GM13976 (cell line): ENCODE measurements around the gene OGT.
"Not testable (repeated sequence)": the region's sequence is repeated elsewhere in the genome, so short reads cannot be mapped to it uniquely, and the experiment has no call there.

Source experiments
- DNase-seq: peaks from one replicate; pipeline ENCODE4 v3.0.0; 2012; ENCODE audit warnings: low spot score
- CTCF ChIP-seq: IDR thresholded peaks from 2 replicates; pipeline ENCODE4 v1.5.1; 2012; ENCODE audit warnings: borderline replicate concordance, mild to moderate bottlenecking; ENCODE audit not compliant: insufficient read depth; ENCODE audit errors: extremely low read depth, missing control alignments, control extremely low read depth
- in situ Hi-C: fragments of 300-500 bp; cut with MboI; formaldehyde crosslinking; loops from one replicate; pipeline ENCODE4 v1.12.0; 2022; ENCODE audit warnings: low sequenced_read_pairs, mixed read lengths, inconsistent platforms; ENCODE audit not compliant: unreplicated experiment

Gene OGT

GRCh38 chrX:71563921-71564320, 31.0 kb downstream of the OGT start:
- in situ Hi-C loops: no loop called here
- no peak for TF ChIP-seq CTCF
- no peak for DNase-seq

GRCh38 chrX:71565474-71566041, 32.7 kb downstream of the OGT start:
- DNase-seq: no peak
- in situ Hi-C loops: no loop called here
- no peak for TF ChIP-seq CTCF

GRCh38 chrX:71571390-71571789, 38.5 kb downstream of the OGT start:
- in situ Hi-C loops, DNase-seq: not testable (repeated sequence)

GRCh38 chrX:71573590-71573989, 40.7 kb downstream of the OGT start:
- no peak for DNase-seq
- TF ChIP-seq CTCF: no peak
- in situ Hi-C loops: no loop called here

GRCh38 chrX:71577682-71578081, 44.8 kb downstream of the OGT start:
- in situ Hi-C loops: no loop called here
- peak; percentile 17 for DNase-seq
- no peak for TF ChIP-seq CTCF

- TF ChIP-seq CTCF: no peak
- in situ Hi-C loops: no loop called here
- peak; percentile 24 for DNase-seq
Observed at GRCh38 chrX:71578253-71579135, 45.6 kb downstream of the OGT start, which contains the start of gene GCNA. GCNA (plus strand) TSS chrX:71578437; CDS start chrX:71580822, 2,385 bp downstream.
